BJ (cell line): Measurements from ENCODE around the gene RIC1. TPM values are rescaled to one million over a fixed set of nuclear protein-coding genes. Genes with fewer than 3 reads are reported as not detected.

Experiments
- CTCF ChIA-PET: fragments of 350-600 bp; formaldehyde crosslinking; extraction: SDS; loops from one replicate; lab custom pipeline; 2021; ENCODE audit warnings: antibody characterized with exemption, inconsistent platforms; lab: Yijun Ruan, JAX
- POLR2A ChIA-PET: fragments of 300-600 bp; sonication (Branson Sonifier 250); formaldehyde crosslinking; extraction: SDS; loops from one replicate; lab custom pipeline; 2021; ENCODE audit warnings: antibody characterized with exemption; lab: Charles Lee
- DNase-seq: peaks from one replicate; pipeline ENCODE4 v3.0.0-alpha.2; 2011; ENCODE audit warnings: low read depth
- H3K27me3 ChIP-seq: 2 replicates; pipeline ENCODE4 v1.6.0; 2011; ENCODE audit warnings: low read length; ENCODE audit not compliant: control insufficient read depth, insufficient read depth
- H3K36me3 ChIP-seq: 2 replicates; pipeline ENCODE4 v1.5.1; 2011; ENCODE audit warnings: low read length; ENCODE audit not compliant: control insufficient read depth, insufficient read depth
- H3K4me3 ChIP-seq: 2 replicates; pipeline ENCODE4 v1.5.1; 2011; ENCODE audit warnings: low read depth, mild to moderate bottlenecking, control low read depth, low read length
- polyA plus RNA-seq: library from polyadenylated mRNA; depleted of rRNA; stranded (reverse); fragments of >200 nt; gene quantifications from 2 replicates; pipeline ENCODE4 v1.2.3, GENCODE V29; 2011
- TF ChIP-seq, protein P1 (sequence below): IDR thresholded peaks from 2 replicates; pipeline ENCODE4 v1.5.1; 2011; ENCODE audit warnings: low read depth, mild to moderate bottlenecking, control low read depth, inconsistent platforms, low read length, moderate library complexity; ENCODE audit not compliant: insufficient read depth

Gene RIC1
- polyA plus RNA-seq, 1 experiment = 52.3 TPM

DNA sequence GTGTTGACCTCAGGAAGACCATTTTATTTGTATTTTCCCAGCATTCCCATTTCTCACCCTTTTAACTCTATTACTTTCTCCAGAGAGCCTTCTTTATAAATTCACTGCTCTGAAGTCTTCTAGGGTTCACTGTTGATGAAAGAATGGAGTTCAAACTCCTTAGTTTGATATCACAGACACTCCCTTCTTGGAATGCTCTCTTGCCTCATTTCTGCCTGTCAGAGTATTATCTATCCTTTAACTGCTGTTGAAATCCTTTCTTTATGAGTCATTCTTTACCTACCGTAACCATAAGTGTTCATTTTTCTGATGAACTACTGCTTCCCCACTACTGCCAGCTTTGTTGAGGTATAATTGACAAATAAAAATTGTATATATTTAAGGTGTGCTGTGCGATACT lies 4.3 kb downstream of the RIC1 start:
- ChIA-PET CTCF (interaction anchor here (1.4 kb wide), 1 partner anchor 83 kb away, joined by 3 read pairs; no protein-coding TSS in a partner anchor), POLR2A (no interaction called here)
- no peaks in the 10 kb centered on the region for H3K27me3 ChIP-seq
- no peak overlapping the region for H3K4me3 ChIP-seq
- no peak for DNase-seq
- no peaks in the 10 kb centered on the region for H3K36me3 ChIP-seq
- TF ChIP-seq, protein P1, sequence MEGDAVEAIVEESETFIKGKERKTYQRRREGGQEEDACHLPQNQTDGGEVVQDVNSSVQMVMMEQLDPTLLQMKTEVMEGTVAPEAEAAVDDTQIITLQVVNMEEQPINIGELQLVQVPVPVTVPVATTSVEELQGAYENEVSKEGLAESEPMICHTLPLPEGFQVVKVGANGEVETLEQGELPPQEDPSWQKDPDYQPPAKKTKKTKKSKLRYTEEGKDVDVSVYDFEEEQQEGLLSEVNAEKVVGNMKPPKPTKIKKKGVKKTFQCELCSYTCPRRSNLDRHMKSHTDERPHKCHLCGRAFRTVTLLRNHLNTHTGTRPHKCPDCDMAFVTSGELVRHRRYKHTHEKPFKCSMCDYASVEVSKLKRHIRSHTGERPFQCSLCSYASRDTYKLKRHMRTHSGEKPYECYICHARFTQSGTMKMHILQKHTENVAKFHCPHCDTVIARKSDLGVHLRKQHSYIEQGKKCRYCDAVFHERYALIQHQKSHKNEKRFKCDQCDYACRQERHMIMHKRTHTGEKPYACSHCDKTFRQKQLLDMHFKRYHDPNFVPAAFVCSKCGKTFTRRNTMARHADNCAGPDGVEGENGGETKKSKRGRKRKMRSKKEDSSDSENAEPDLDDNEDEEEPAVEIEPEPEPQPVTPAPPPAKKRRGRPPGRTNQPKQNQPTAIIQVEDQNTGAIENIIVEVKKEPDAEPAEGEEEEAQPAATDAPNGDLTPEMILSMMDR = no peak

- TF ChIP-seq, protein P1 = no peak
- ChIA-PET POLR2A (no interaction called here), CTCF (no interaction called here)
Measured at GRCh38 chr9:5635390-5635789, 6.5 kb downstream of the RIC1 start.

DNA sequence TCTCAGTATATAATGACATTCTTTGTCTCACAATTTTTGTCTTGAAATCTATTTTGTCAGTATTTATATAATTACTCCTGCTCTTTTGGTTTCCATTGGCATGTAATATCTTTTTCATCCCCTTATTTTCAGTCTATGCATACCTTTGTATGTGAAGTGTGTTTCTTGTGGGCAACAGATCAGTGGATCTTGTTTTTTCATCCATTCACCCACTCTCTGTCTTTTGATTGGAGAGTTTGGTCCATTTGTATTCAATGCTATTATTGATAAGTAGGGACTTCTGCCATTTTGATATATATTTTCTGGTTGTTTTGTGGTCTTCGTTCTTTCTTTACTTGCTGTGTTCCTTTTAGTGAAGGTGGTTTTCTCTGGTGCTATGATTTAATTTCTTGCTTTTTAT lies 10.9 kb downstream of the RIC1 start:
- TF ChIP-seq, protein P1 = no peak
- DNase-seq = no peak
- Histone ChIP-seq H3K27me3 (no peaks in the 10 kb centered on the region), H3K4me3 (no peak overlapping the region), H3K36me3 (no peaks in the 10 kb centered on the region)
- POLR2A ChIA-PET = no interaction called here
- CTCF ChIA-PET = no interaction called here

More at GRCh38 chr9:5635390-5635789, 6.5 kb downstream of the RIC1 start:
- Histone ChIP-seq H3K36me3 (no peaks in the 10 kb centered on the region), H3K27me3 (no peaks in the 10 kb centered on the region), H3K4me3 (no peak overlapping the region)
- DNase-seq = no peak

DNA sequence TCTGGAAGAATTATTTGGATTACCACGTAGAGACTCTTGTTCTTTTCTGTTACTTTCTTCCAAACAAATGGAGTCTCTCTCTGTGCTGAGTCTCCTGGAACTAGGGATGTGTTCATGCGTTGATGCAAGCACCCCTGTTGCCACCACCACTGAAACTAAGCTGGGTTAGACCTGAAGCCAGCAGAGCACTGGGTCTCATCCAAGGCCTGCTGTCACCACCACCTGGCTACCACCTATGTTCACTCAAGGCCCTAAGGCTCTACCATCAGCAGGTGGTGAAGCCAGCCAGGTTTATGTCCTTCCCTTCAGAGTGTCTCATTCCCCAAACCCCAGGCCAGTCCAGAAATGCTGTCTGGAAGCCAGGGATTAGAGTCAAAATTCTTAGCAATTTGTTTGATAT lies 13.3 kb downstream of the RIC1 start:
- TF ChIP-seq, protein P1 = no peak
- no peak for DNase-seq
- Histone ChIP-seq H3K36me3 (no peaks in the 10 kb centered on the region), H3K27me3 (no peaks in the 10 kb centered on the region), H3K4me3 (no peak overlapping the region)
- ChIA-PET POLR2A (no interaction called here), CTCF (no interaction called here)

GRCh38 chr9:5643005-5643624 lies 14.2 kb downstream of the RIC1 start:
- Histone ChIP-seq H3K27me3 (no peaks in the 10 kb centered on the region), H3K4me3 (no peak overlapping the region), H3K36me3 (no peaks in the 10 kb centered on the region)
- DNase-seq = no peak
- ChIA-PET POLR2A (no interaction called here), CTCF (no interaction called here)
- TF ChIP-seq, protein P1 = no peak
